Loucy (cell line): Measurements from ENCODE around the gene DUSP16.

ENCODE experiments used
- EZH2phosphoT487 ChIP-seq: fragments of 200-600 bp; IDR thresholded peaks from 2 replicates; pipeline ENCODE4 v1.6.1; 2018; ENCODE audit warnings: antibody characterized with exemption, mild to moderate bottlenecking, moderate library complexity, borderline replicate concordance
- TF ChIP-seq, protein P1 (sequence below): fragments of 200-600 bp; sonication (generic); conservative IDR thresholded peaks from 2 replicates; pipeline ENCODE4 v1.5.1; 2014; ENCODE audit warnings: mild to moderate bottlenecking, antibody characterized with exemption, low read length

DNA sequence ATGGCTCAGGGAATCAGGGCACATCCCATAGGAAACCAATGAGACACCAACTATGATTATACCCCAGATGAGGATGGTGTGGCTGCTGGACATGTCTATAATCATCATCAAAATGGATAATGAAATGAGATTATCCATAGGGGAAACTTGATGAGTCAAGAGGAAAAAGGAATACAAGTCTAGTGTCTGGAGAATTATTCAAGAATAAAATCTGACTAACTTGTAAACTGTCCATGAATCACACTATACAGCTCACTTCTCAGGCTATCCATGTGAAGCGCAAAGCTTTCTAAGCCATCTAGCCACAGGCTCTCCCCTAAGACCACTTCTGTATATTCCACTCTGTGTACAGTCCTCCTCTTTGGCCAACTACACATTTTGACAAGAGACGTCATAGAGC, 52.5 kb downstream of the DUSP16 start:
- TF ChIP-seq, protein P1, sequence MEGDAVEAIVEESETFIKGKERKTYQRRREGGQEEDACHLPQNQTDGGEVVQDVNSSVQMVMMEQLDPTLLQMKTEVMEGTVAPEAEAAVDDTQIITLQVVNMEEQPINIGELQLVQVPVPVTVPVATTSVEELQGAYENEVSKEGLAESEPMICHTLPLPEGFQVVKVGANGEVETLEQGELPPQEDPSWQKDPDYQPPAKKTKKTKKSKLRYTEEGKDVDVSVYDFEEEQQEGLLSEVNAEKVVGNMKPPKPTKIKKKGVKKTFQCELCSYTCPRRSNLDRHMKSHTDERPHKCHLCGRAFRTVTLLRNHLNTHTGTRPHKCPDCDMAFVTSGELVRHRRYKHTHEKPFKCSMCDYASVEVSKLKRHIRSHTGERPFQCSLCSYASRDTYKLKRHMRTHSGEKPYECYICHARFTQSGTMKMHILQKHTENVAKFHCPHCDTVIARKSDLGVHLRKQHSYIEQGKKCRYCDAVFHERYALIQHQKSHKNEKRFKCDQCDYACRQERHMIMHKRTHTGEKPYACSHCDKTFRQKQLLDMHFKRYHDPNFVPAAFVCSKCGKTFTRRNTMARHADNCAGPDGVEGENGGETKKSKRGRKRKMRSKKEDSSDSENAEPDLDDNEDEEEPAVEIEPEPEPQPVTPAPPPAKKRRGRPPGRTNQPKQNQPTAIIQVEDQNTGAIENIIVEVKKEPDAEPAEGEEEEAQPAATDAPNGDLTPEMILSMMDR: no peak
- no peak for TF ChIP-seq EZH2phosphoT487
